ENCODE data around the gene TBX10.

TBX10 gene

DNA sequence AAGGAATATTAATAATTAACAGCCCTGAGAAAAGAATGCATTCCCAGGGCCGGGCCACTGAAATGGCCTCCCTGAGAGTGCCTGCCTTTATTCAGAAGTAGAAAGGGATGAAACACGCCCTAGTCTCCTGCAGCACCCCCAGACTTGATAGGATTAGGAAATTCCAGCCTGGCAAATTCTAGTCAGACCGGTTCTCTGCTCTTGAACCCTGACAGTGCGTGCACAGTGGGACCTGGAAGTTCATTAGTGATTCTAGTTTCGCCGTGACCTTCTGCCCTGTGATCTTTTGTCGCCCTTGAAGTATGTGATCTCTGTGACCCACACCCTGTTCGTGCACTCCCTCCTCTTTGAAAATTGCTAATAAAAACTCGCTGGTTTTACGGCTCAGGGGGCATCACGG, 58.1 kb downstream of the TBX10 start:
- no peak for DNase-seq (ENCODE audit: low read depth in 2 of 2, low spot score in 1 of 2)
